HCT116 (cell line): Measurements from ENCODE around the gene BAHD1. TPM values are rescaled to one million over a fixed set of nuclear protein-coding genes. Genes with fewer than 3 reads are reported as not detected.
A peak's percentile ranks its signal among the peaks of the same experiment; 100 is the strongest.

Source experiments
- ATAC-seq: fragments of 200-7000 bp; cut with Tn5 transposase; 2 replicates; pipeline ENCODE4 v1.9.1; 2020; ENCODE audit warnings: mild to moderate bottlenecking, moderate library complexity
- BruUV-seq: library from RNA; stranded (reverse); fragments of 400-500 nt; replicated peaks from 2 replicates; lab custom pipeline; 2021; lab: Mats Ljungman, UMichigan
- CTCF ChIA-PET: fragments of 300-600 bp; sonication (Branson Sonifier 250); formaldehyde crosslinking; loops from one replicate; lab custom pipeline; 2021; ENCODE audit warnings: antibody characterized with exemption; lab: Charles Lee
- POLR2A ChIA-PET: fragments of 300-600, 350-600 bp; sonication (Branson Sonifier 250); formaldehyde crosslinking; loops from one replicate; lab custom pipeline; 2021; ENCODE audit warnings: antibody characterized with exemption; lab: Charles Lee
- RAD21 ChIA-PET, 2 experiments: fragments of 300-600 bp; sonication (Branson Sonifier 250); formaldehyde crosslinking; loops; one replicate each; lab custom pipeline; 2023; ENCODE audit warnings: low total read pairs in 2 of 2; ENCODE audit not compliant: uncharacterized antibody in 2 of 2, unreplicated experiment in 2 of 2, low non-redundant PET in 1 of 2; lab: Charles Lee
- DNase-seq: peaks from one replicate; pipeline ENCODE4 v3.0.0-alpha.2; 2010; ENCODE audit warnings: low read depth, low spot score
- H2AFZ ChIP-seq: fragments of 200-600 bp; shearing (Covaris generic), sonication (generic); 2 replicates; pipeline ENCODE4 v1.6.1; 2017; ENCODE audit warnings: low read depth, mixed run types, mixed read lengths, antibody characterized with exemption, low read length; ENCODE audit not compliant: poor library complexity, severe bottlenecking
- H3K27ac ChIP-seq: 2 replicates; pipeline ENCODE4 v1.5.1; 2012; ENCODE audit warnings: low read depth, low read length
- H3K27me3 ChIP-seq: fragments of 200-600 bp; sonication (generic); 2 replicates; pipeline ENCODE4 v1.6.1; 2016; ENCODE audit warnings: mixed run types, low read length, mixed read lengths; ENCODE audit not compliant: insufficient read depth
- H3K36me3 ChIP-seq, 2 experiments: fragments of 200-500 bp in 1 of 2; fragments of 200-600 bp in 1 of 2; sonication (Bioruptor generic) in 1 of 2; sonication (generic) in 1 of 2; 2 replicates each; pipeline versions ENCODE4 v1.5.1 to v1.6.1; 2014 to 2016; ENCODE audit warnings: low read length in 2 of 2, inconsistent platforms in 1 of 2, mixed read lengths in 1 of 2, mixed run types in 1 of 2; ENCODE audit not compliant: insufficient read depth in 2 of 2, control insufficient read depth in 1 of 2
- H3K4me1 ChIP-seq, 2 experiments: fragments of 200-600 bp in 1 of 2; sonication (generic) in 1 of 2; 2 replicates each; pipeline versions ENCODE4 v1.5.1 to v1.6.1; 2012 to 2017; ENCODE audit warnings: low read length in 2 of 2, inconsistent platforms in 1 of 2, mild to moderate bottlenecking in 1 of 2, mixed read lengths in 1 of 2, mixed run types in 1 of 2, moderate library complexity in 1 of 2; ENCODE audit not compliant: insufficient read depth in 2 of 2, control insufficient read depth in 1 of 2
- H3K4me2 ChIP-seq: fragments of 200-600 bp; sonication (generic); 2 replicates; pipeline ENCODE4 v1.6.1; 2017; ENCODE audit warnings: mixed run types, low read length, mixed read lengths
- H3K4me3 ChIP-seq, 2 experiments: fragments of 200-600 bp in 1 of 2; sonication (generic) in 1 of 2; replicated peaks in 1 of 2; 2 replicates each; pipeline ENCODE4 v1.5.1; 2011 to 2016; ENCODE audit warnings: low read length in 2 of 2, control low read depth in 1 of 2, low read depth in 1 of 2, mild to moderate bottlenecking in 1 of 2, mixed read lengths in 1 of 2, mixed run types in 1 of 2
- H3K79me2 ChIP-seq: fragments of 200-600 bp; sonication (generic); 2 replicates; pipeline ENCODE4 v1.6.1; 2017; ENCODE audit warnings: mild to moderate bottlenecking, mixed run types, low read length, moderate library complexity, mixed read lengths; ENCODE audit not compliant: insufficient read depth
- H3K9ac ChIP-seq: fragments of 200-600 bp; sonication (generic); 2 replicates; pipeline ENCODE4 v1.6.1; 2016; ENCODE audit warnings: low read length, mixed read lengths
- H3K9me2 ChIP-seq: fragments of 200-600 bp; sonication (generic), shearing (Covaris generic); 2 replicates; pipeline ENCODE4 v1.6.1; 2017; ENCODE audit warnings: mixed run types, mild to moderate bottlenecking, moderate library complexity; ENCODE audit not compliant: insufficient read depth
- H3K9me3 ChIP-seq, 2 experiments: fragments of 200-500 bp in 1 of 2; fragments of 200-600 bp in 1 of 2; sonication (Bioruptor generic) in 1 of 2; sonication (generic) in 1 of 2; 2 replicates each; pipeline ENCODE4 v1.6.1; 2014 to 2017; ENCODE audit warnings: low read length in 2 of 2, mixed read lengths in 2 of 2, inconsistent platforms in 1 of 2, low read depth in 1 of 2, mild to moderate bottlenecking in 1 of 2, mixed run types in 1 of 2, moderate library complexity in 1 of 2; ENCODE audit not compliant: control insufficient read depth in 1 of 2, insufficient read depth in 1 of 2
- H4K20me1 ChIP-seq: fragments of 200-600 bp; sonication (generic), shearing (Covaris generic); 2 replicates; pipeline ENCODE4 v1.6.1; 2017; ENCODE audit warnings: mixed run types, mild to moderate bottlenecking, moderate library complexity; ENCODE audit not compliant: insufficient read depth
- CEBPB ChIP-seq: IDR thresholded peaks from 2 replicates; pipeline ENCODE4 v1.6.1; 2012; ENCODE audit warnings: low read depth
- EZH2 ChIP-seq: fragments of 200-600 bp; sonication (generic); IDR thresholded peaks from 2 replicates; pipeline ENCODE4 v1.6.1; 2017; ENCODE audit warnings: antibody characterized with exemption, mixed run types
- FOSL1 ChIP-seq: IDR thresholded peaks from 2 replicates; pipeline ENCODE4 v1.6.1; 2012; ENCODE audit warnings: low read depth
- POLR2A ChIP-seq: IDR thresholded peaks from 2 replicates; pipeline ENCODE4 v1.7.0; 2011; ENCODE audit warnings: borderline replicate concordance; ENCODE audit not compliant: insufficient read depth, insufficient read length; ENCODE audit errors: extremely low read depth
- SRF ChIP-seq: IDR thresholded peaks from 2 replicates; pipeline ENCODE4 v1.6.1; 2012; ENCODE audit warnings: low read depth
- TCF7L2 ChIP-seq: IDR thresholded peaks from 2 replicates; pipeline ENCODE4 v1.7.0; 2011; ENCODE audit warnings: borderline replicate concordance, inconsistent platforms; ENCODE audit not compliant: insufficient read depth, insufficient read length; ENCODE audit errors: extremely low read depth
- ZBTB33 ChIP-seq: IDR thresholded peaks from 2 replicates; pipeline ENCODE4 v1.6.1; 2011; ENCODE audit warnings: mild to moderate bottlenecking, low read length, moderate library complexity; ENCODE audit not compliant: insufficient replicate concordance; ENCODE audit errors: extremely low read depth
- intact Hi-C: fragments of 100-400 bp; cut with micrococcal nuclease; formaldehyde crosslinking; loops from 2 replicates; pipeline ENCODE4 v1.10.0; 2022
- total RNA-seq: library from RNA; stranded (reverse); gene quantifications from one replicate; pipeline ENCODE4 v1.2.1, GENCODE V29; 2021; ENCODE audit not compliant: unreplicated experiment
- TF ChIP-seq, protein P1 (sequence below), 3 experiments: fragments of 200-600 bp in 1 of 3; sonication (generic) in 1 of 3; IDR thresholded peaks in 2 of 3; conservative IDR thresholded peaks in 1 of 3; 2 replicates each; pipeline ENCODE4 v1.5.1; 2012 to 2017; ENCODE audit warnings: low read depth in 2 of 3, low read length in 2 of 3, antibody characterized with exemption in 1 of 3, borderline replicate concordance in 1 of 3, control low read depth in 1 of 3, mild to moderate bottlenecking in 1 of 3, mixed read lengths in 1 of 3, mixed run types in 1 of 3, moderate library complexity in 1 of 3; ENCODE audit not compliant: insufficient read depth in 1 of 3
- TF ChIP-seq, protein P2 (sequence below): IDR thresholded peaks from 2 replicates; pipeline ENCODE4 v1.6.1; 2012

BAHD1 gene
- total RNA-seq, 1 experiment from 2014 or later, result 25.0 TPM

- no peak for TF ChIP-seq SRF
These were observed 15.6 kb downstream of the BAHD1 start (continued) for GRCh38 chr15:40456299-40456712.

GRCh38 chr15:40456738-40457137, 16.0 kb downstream of the BAHD1 start:
- Histone ChIP-seq H3K9me2 (no peaks in the 10 kb centered on the region), H3K4me1 (peaks cover 29 to 44% of the 10 kb centered on the region in 2 experiments), H3K9me3 (no peaks in the 10 kb centered on the region), H2AFZ (no peak overlapping the region), H3K9ac (no peak overlapping the region), H3K79me2 (peaks cover 70% of the 10 kb centered on the region), H3K36me3 (peaks cover 0 to 2% of the 10 kb centered on the region in 2 experiments; a peak in 2 of 4 replicates), H4K20me1 (peaks cover 2% of the 10 kb centered on the region; the same call in 1 of the 2 replicates), H3K4me3 (no peak overlapping the region), H3K4me2 (peak overlapping the region; percentile 87), H3K27ac (no peak overlapping the region), H3K27me3 (no peaks in the 10 kb centered on the region)
- CTCF ChIA-PET, result no interaction called here
- BruUV-seq, result no TSS peak
- intact Hi-C loops, result no loop called here
- POLR2A ChIA-PET, result no interaction called here
- RAD21 ChIA-PET, result no interaction called here
- DNase-seq, result no peak
- no peak for TF ChIP-seq FOSL1
- no peak for TF ChIP-seq ZBTB33
- no peak for TF ChIP-seq POLR2A
- no peak for TF ChIP-seq TCF7L2
- no peak for TF ChIP-seq SRF
- TF ChIP-seq, protein P1, sequence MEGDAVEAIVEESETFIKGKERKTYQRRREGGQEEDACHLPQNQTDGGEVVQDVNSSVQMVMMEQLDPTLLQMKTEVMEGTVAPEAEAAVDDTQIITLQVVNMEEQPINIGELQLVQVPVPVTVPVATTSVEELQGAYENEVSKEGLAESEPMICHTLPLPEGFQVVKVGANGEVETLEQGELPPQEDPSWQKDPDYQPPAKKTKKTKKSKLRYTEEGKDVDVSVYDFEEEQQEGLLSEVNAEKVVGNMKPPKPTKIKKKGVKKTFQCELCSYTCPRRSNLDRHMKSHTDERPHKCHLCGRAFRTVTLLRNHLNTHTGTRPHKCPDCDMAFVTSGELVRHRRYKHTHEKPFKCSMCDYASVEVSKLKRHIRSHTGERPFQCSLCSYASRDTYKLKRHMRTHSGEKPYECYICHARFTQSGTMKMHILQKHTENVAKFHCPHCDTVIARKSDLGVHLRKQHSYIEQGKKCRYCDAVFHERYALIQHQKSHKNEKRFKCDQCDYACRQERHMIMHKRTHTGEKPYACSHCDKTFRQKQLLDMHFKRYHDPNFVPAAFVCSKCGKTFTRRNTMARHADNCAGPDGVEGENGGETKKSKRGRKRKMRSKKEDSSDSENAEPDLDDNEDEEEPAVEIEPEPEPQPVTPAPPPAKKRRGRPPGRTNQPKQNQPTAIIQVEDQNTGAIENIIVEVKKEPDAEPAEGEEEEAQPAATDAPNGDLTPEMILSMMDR (IDR thresholded peaks at IDR 0.05 in 2 of 3, conservative IDR thresholded peaks at IDR 0.05 in 1 of 3; ENCODE audit: borderline replicate concordance in 1 of 3, insufficient read depth in 1 of 3, low read depth in 2 of 3, low read length in 2 of 3), result no peak
- TF ChIP-seq, protein P2, sequence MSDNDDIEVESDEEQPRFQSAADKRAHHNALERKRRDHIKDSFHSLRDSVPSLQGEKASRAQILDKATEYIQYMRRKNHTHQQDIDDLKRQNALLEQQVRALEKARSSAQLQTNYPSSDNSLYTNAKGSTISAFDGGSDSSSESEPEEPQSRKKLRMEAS, result no peak
- no peak for TF ChIP-seq EZH2
- no peak for TF ChIP-seq CEBPB
- no peak for ATAC-seq
